ENCODE measurements around the gene ARPIN. TPM values are rescaled to one million over a fixed set of nuclear protein-coding genes. Genes with fewer than 3 reads are reported as not detected.

The ARPIN gene
- total RNA-seq, 2 donors from 2014 or later, result 17.5 to 24.7 TPM

DNA sequence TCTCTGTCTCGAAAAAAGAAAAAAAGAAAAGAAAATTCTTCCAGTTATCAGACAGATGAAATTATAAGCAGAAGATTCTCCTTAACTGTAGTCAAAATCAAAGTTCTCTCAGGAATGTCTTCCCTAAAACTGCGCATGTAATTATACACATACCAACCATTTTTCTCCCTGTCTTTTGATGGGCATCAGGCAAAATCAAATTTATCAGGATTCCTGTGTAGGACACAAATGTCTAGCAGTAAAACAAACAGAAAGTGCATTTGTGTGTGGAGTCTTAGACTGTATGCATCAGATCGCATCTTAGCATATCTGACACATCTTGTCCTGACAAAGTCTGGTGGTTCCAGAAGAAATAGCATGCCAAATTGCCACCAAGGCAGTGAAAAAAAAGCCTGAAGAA lies 3.9 kb upstream of the ARPIN start:
- intact Hi-C loops (cut with DNase I), result no loop called here
- no peak for DNase-seq (ENCODE audit: low spot score)

- DNase-seq (ENCODE audit: low spot score), result peak; percentile 84
- intact Hi-C loops (cut with DNase I), result loop anchor here in 1 of 2 donors (5.0 kb wide), 1 partner anchor 160 kb away; no protein-coding TSS in a partner anchor
Measured at GRCh38 chr15:89912145-89912673, 543 bp downstream of the ARPIN start.

DNA sequence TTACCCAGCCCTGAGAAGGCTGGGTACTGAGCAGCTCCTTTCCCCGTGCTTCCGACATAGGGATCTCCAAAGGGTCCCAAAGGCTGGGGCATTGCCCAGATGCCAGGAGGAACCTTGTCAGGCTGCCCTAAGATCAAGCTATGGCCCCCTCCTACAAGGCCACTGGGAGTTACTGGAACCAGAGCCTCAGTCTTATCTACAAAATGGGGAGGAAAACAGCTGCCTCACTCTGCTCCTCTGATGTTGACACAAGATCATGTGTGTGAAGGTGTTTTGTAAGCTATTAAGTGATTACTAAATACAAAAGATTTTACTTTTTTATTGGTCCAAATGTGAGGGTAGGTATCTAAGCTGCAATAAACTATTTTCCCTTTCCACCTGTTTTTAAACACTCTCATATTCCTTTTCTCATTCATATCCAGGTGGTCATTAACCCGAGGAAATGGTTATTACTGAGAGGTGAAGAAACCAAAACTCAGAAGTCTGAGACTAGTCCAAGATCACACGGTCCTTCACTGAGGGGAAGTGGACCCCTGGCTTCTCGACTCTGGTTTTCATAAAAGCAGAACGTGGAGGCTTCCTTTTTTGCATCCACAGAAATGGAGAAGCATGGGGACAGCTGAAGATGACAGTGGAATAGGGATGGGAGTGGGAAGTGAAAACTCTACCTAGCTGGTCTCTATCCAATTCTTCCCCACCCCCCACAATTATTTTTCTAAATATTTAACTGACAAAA lies 1.7 kb downstream of the ARPIN start:
- no peak for DNase-seq (ENCODE audit: low spot score)
- intact Hi-C loops (cut with DNase I), result loop anchor here in 1 of 2 donors (5.0 kb wide), 1 partner anchor 161 kb away; no protein-coding TSS in a partner anchor

- intact Hi-C loops (cut with DNase I), result loop anchor here in 1 of 2 donors (5.0 kb wide), 1 partner anchor 163 kb away; no protein-coding TSS in a partner anchor
- no peak for DNase-seq (ENCODE audit: low spot score)
Measured at GRCh38 chr15:89909611-89910010, 3.1 kb downstream of the ARPIN start.

DNA sequence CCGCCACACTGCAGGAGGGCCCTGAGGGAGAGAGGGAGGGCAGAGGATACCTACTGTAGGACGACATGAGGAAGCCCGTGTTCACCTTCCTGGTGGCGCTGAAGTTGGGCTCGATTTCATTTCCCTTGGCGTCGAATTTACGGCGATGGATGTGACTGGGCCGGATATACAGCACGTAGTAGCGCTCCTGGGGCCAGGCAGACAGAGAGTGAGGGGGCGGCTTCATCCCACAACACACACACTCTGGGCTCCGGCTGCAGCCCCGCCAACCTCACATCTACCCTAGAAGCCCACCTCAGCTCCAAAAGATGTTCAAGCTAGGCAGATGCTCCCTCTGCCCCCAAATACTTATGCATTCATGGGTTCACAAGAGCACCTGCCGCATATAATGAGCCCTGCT lies 4.5 kb downstream of the ARPIN start:
- intact Hi-C loops (cut with DNase I), result no loop called here
- no peak for DNase-seq (ENCODE audit: low spot score)

- intact Hi-C loops (cut with DNase I), result no loop called here
- DNase-seq (ENCODE audit: low spot score), result no peak
Measured at GRCh38 chr15:89907289-89907688, 5.5 kb downstream of the ARPIN start.

GRCh38 chr15:89905846-89906378 lies 6.8 kb downstream of the ARPIN start:
- no peak for DNase-seq (ENCODE audit: low spot score)
- intact Hi-C loops (cut with DNase I), result no loop called here

DNA sequence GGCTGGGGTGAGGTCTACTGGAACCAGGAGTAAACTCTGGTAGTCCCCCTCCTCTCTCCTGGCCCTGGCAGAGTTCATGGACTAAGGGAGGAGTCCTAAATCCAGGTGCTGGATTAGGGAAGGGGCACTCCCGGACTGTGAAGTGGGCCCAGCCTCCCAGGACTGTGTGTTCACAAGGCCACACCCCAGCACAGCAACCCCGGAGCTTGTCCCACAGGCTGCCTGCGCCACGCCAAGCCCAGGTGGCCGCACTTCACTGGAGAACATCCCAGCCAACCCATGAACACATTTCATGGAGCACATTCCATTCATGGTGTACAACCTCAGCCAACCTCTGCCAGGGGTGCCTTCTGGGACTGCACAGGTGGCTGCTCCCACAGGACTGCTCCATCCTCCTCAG lies 8.2 kb downstream of the ARPIN start:
- intact Hi-C loops (cut with DNase I), result loop anchor here in 1 of 2 donors (5.0 kb wide), 1 partner anchor 163 kb away; no protein-coding TSS in a partner anchor
- no peak for DNase-seq (ENCODE audit: low spot score)

DNA sequence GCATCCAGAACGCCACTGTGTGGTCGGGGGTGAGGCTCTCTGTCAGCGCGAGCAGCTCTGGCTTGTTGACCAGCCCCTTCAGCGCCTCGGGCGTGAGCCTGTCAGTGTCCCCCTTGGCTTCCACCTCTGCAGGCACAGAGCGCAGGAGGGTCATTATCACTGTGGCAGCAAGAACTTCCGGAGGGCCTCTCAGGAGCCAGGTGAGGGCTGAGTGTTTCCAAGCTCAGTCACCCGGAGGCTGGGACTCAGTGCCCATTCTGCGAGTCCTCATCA lies 9.0 kb downstream of the ARPIN start:
- no peak for DNase-seq (ENCODE audit: low spot score)
- intact Hi-C loops (cut with DNase I), result loop anchor here in 1 of 2 donors (5.0 kb wide), 1 partner anchor 164 kb away; no protein-coding TSS in a partner anchor

DNA sequence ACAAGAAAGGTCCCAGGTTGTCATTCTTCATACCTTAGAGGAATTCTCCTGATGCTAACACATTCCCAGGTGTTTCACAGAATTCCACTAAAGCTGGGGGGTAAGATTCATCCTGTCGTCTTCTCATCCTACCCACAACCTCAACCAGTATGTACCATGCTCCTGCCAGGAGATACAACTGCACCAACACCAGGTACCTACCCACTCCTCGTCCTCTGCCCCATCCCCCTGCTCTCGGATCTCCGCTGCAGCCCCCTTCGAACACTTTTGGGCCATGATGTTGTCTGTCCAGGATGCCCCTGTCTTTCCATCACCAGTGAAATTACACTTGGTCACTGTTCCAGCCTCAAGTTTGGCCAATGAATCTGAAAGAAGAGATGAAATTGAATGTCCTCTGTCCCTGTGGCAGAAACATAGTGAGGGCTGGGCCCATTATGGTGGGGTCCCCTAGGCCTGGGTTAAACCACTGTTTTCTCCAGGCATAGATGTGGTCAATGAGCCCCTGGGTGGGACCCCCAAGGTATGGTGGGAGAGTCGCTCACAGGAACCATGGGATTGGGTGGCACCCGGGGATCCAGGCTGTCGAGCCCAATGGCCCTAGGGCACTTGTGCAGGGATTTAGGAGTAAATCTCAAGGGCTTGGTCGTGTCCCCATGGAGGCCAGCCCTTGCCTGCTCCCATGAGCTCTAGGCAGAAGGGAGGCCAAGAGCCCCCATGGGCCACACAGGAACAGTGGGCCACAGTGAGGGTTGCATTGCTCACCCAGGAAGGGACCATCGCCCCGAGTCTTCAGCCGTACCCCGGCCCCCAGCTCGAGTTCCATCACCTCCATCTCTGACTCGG lies 9.5 kb downstream of the ARPIN start:
- intact Hi-C loops (cut with DNase I), result loop anchor here in 1 of 2 donors (5.0 kb wide), 1 partner anchor 164 kb away; no protein-coding TSS in a partner anchor

GRCh38 chr15:89900849-89901248 lies 11.9 kb downstream of the ARPIN start:
- intact Hi-C loops (cut with DNase I), result loop anchor here in 1 of 2 donors (5.0 kb wide), 1 partner anchor 166 kb away; no protein-coding TSS in a partner anchor
- DNase-seq (ENCODE audit: low spot score), result no peak

More for the DNA sequence above, 9.5 kb downstream of the ARPIN start:
- no peak for DNase-seq (ENCODE audit: low spot score)

DNA sequence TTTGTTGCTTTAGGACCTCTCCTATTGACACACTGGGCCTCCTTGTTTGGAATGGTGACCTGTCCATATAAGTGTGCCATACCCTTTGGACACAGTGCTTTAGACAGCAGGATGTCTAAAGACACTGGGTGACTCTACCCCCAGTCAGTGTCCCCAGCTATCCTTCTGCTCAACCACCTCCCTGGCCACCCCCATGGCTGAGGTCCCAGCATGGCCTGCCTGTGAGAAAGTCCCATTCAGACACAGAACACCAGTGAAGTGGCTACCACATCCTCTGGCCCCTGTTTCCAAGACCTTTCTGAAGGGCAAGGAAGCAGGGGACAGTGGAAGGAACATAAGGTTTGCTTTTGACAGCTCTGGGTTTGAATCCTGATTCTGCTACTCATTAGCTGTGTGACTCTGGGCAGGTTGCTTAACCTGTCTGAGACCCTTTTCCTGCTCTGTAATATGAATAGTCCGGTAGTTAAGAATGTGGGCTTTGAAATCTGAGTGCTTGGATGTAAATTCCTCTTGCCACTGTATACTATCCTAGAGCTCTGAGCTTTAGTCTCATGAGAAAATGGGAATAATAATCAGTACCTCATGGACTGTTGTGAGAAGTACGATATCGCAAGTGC lies 12.7 kb downstream of the ARPIN start:
- intact Hi-C loops (cut with DNase I), result loop anchor here in 1 of 2 donors (5.0 kb wide), 1 partner anchor 167 kb away; no protein-coding TSS in a partner anchor
- DNase-seq (ENCODE audit: low spot score), result no peak

- no peak for DNase-seq (ENCODE audit: low spot score)
- intact Hi-C loops (cut with DNase I), result no loop called here
Measured at GRCh38 chr15:89899295-89899945, 13.3 kb downstream of the ARPIN start.

GRCh38 chr15:89898614-89899294 lies 14.0 kb downstream of the ARPIN start:
- DNase-seq (ENCODE audit: low spot score), result no peak

DNA sequence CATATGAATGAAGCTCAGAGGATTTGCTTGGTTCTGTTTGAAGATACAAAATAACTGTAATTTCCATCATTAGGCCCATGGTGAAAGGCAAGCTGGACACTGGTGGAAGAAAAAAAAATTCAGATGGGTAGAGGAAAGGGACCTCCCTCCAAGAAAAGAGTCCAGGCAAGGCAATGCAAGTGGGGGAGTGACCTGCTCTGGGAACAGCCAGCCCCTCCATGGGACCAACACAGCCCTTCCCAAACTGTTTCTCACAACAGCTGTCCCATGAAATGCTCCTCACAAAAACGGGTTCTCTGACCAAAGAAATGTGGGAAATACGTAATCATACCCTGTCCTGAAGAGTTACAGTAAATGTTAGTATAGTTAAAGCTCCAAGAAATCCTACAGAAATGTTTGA lies 14.6 kb downstream of the ARPIN start:
- DNase-seq (ENCODE audit: low spot score), result no peak
- intact Hi-C loops (cut with DNase I), result no loop called here

More at GRCh38 chr15:89898614-89899294, 14.0 kb downstream of the ARPIN start:
- intact Hi-C loops (cut with DNase I), result no loop called here

GRCh38 chr15:89893696-89894447 lies 18.9 kb downstream of the ARPIN start, which contains the start of gene AP3S2:
TSS of gene AP3S2 (minus strand) at chr15:89893994. CDS start at chr15:89893949, 45 bp downstream.
- intact Hi-C loops (cut with DNase I), result no loop called here
- peak; percentile 97 for DNase-seq (ENCODE audit: low spot score)

DNA sequence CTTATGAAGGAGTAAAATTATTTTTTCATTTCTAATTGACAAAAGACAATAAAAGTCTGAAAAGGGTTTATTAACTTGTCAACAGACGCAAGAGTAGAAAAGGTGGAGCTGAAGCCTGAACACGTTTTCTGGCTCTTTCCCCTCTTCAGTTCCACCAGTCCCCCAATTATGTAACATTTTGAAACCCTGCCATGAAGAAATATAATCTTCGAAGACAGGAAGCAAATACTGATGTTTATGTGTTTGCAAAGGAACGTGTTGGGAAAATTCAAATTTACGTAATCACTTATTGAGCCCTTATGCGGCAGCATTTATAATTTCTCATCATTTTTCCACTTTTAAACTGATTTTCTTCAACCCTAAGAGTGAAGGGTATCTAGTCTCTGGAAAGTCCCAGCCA lies 19.7 kb downstream of the ARPIN start:
- intact Hi-C loops (cut with DNase I), result no loop called here

More for the DNA sequence above, 19.7 kb downstream of the ARPIN start:
- no peak for DNase-seq (ENCODE audit: low spot score)
